Thyroid gland (tissue), 4 donors: Measurements from ENCODE around the gene MFSD8.

Experiments used
- CTCF ChIP-seq, 6 experiments: fragments of 200-600 bp in 3 of 6; fragments of 450-650 bp in 3 of 6; sonication (generic) in 3 of 6; IDR thresholded peaks; one replicate each; pipeline ENCODE4 v1.5.1; 2016 to 2019; ENCODE audit warnings: antibody characterized with exemption in 6 of 6, mild to moderate bottlenecking in 2 of 6, inconsistent platforms in 1 of 6, moderate library complexity in 1 of 6
- POLR2A ChIP-seq, 2 donors: fragments of 450-650 bp; IDR thresholded peaks; one replicate each; pipeline ENCODE4 v1.6.1; 2017; ENCODE audit warnings: antibody characterized with exemption in 2 of 2, mild to moderate bottlenecking in 2 of 2, moderate library complexity in 1 of 2

GRCh38 chr4:127968586-127968985, 3.6 kb upstream of the MFSD8 start:
- TF ChIP-seq CTCF (IDR thresholded peaks at IDR 0.05) (no peak), POLR2A (IDR thresholded peaks at IDR 0.05) (no peak)
